ENCODE data around the gene UBALD1. TPM values are rescaled to one million over a fixed set of nuclear protein-coding genes. Genes with fewer than 3 reads are reported as not detected.
A peak's percentile ranks its signal among the peaks of the same experiment; 100 is the strongest.

The UBALD1 gene
- total and polyA plus RNA-seq, 9 of the 15 experiments (the other 6 are each of a cell fraction or from before 2014, with no cell fraction given), result 1.3 to 38.0 (median 6.2) TPM; not detected in 2

DNA sequence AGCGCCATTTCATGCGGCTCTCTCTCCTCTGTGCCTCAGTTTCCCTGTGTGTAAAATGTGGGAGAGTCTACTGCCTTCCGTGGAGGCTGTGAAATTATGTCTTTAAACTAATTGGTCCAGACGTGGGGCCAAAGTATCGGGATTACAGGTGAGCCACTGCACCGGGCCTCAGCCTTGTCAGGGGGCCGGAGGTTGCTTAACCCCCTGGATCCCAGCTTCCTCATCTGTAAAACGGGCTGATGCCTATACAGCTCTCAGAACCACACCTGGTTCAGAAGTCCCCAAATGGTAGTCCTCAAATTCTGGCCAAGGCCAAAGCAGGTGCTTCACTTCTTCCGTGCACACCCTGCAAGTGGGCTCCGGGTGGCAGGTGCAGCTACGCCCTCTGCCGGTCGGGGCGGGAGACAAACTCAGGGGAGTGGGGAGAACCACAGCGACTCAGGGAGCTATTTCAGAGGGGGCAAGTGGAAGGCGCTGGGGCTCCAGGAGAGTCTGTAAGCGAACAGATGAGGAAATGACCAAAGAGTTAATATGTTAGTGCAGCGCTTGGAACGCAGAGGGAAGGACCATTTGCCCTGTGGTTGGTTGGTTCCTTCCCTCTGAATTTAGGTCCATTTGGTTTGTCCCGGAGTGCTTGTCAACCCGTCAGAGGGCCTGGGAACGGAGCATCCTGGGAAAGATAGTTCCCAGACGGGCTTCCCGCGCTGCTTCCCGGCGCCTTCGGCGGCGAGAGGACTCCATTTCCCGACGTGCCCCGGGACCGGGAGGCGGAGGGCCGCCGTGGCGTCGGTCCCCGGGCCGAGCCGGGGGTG is 9.5 kb upstream of the UBALD1 start, which contains the start of gene MGRN1 (continued):
- TF ChIP-seq, protein P1, sequence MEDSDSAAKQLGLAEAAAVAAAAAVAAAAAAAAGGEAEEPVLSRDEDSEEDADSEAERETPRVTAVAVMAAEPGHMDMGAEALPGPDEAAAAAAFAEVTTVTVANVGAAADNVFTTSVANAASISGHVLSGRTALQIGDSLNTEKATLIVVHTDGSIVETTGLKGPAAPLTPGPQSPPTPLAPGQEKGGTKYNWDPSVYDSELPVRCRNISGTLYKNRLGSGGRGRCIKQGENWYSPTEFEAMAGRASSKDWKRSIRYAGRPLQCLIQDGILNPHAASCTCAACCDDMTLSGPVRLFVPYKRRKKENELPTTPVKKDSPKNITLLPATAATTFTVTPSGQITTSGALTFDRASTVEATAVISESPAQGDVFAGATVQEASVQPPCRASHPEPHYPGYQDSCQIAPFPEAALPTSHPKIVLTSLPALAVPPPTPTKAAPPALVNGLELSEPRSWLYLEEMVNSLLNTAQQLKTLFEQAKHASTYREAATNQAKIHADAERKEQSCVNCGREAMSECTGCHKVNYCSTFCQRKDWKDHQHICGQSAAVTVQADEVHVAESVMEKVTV (CRISPR knock-in tag; IDR thresholded peaks at IDR 0.05), result 0 out of 2 replicates have a peak, but pooled peaks have one; percentile 31
- peak; percentile 57; the same call in 1 of the 2 replicates for TF ChIP-seq NR2C1 (IDR thresholded peaks at IDR 0.05)
- peak; percentile 65 for TF ChIP-seq NR2C1 (tag; IDR thresholded peaks at IDR 0.05)
- TF ChIP-seq, protein P2, sequence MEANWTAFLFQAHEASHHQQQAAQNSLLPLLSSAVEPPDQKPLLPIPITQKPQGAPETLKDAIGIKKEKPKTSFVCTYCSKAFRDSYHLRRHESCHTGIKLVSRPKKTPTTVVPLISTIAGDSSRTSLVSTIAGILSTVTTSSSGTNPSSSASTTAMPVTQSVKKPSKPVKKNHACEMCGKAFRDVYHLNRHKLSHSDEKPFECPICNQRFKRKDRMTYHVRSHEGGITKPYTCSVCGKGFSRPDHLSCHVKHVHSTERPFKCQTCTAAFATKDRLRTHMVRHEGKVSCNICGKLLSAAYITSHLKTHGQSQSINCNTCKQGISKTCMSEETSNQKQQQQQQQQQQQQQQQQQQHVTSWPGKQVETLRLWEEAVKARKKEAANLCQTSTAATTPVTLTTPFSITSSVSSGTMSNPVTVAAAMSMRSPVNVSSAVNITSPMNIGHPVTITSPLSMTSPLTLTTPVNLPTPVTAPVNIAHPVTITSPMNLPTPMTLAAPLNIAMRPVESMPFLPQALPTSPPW (CRISPR knock-in tag; IDR thresholded peaks at IDR 0.05), result peak; percentile 99
- TF ChIP-seq NFIC (IDR thresholded peaks at IDR 0.05), result peak; percentile 15; the same call in 1 of the 2 replicates
- TF ChIP-seq DACH1 (IDR thresholded peaks at IDR 0.05; ENCODE audit: partially characterized antibody), result no peak
- TF ChIP-seq HDAC8 (tag; IDR thresholded peaks at IDR 0.05), result no peak
- TF ChIP-seq TAL1 (IDR thresholded peaks at IDR 0.05), result no peak
- TF ChIP-seq, protein P3, sequence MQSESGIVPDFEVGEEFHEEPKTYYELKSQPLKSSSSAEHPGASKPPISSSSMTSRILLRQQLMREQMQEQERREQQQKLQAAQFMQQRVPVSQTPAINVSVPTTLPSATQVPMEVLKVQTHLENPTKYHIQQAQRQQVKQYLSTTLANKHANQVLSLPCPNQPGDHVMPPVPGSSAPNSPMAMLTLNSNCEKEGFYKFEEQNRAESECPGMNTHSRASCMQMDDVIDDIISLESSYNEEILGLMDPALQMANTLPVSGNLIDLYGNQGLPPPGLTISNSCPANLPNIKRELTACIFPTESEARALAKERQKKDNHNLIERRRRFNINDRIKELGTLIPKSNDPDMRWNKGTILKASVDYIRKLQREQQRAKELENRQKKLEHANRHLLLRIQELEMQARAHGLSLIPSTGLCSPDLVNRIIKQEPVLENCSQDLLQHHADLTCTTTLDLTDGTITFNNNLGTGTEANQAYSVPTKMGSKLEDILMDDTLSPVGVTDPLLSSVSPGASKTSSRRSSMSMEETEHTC (IDR thresholded peaks at IDR 0.05), result no peak
- no peak; the same call in 1 of the 2 replicates for TF ChIP-seq CTBP1 (IDR thresholded peaks at IDR 0.05; ENCODE audit: borderline replicate concordance)
- 0 out of 2 replicates have a peak, but pooled peaks have one; percentile 6 for TF ChIP-seq GATAD2B (IDR thresholded peaks at IDR 0.05; ENCODE audit: borderline replicate concordance)
- TF ChIP-seq FIP1L1 (IDR thresholded peaks at IDR 0.05; ENCODE audit: low read depth, low read length, poor library complexity, severe bottlenecking), result no peak
- TF ChIP-seq, protein P4, sequence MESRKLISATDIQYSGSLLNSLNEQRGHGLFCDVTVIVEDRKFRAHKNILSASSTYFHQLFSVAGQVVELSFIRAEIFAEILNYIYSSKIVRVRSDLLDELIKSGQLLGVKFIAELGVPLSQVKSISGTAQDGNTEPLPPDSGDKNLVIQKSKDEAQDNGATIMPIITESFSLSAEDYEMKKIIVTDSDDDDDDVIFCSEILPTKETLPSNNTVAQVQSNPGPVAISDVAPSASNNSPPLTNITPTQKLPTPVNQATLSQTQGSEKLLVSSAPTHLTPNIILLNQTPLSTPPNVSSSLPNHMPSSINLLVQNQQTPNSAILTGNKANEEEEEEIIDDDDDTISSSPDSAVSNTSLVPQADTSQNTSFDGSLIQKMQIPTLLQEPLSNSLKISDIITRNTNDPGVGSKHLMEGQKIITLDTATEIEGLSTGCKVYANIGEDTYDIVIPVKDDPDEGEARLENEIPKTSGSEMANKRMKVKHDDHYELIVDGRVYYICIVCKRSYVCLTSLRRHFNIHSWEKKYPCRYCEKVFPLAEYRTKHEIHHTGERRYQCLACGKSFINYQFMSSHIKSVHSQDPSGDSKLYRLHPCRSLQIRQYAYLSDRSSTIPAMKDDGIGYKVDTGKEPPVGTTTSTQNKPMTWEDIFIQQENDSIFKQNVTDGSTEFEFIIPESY (CRISPR knock-in tag; IDR thresholded peaks at IDR 0.05), result peak; percentile 85
- TF ChIP-seq, protein P5, sequence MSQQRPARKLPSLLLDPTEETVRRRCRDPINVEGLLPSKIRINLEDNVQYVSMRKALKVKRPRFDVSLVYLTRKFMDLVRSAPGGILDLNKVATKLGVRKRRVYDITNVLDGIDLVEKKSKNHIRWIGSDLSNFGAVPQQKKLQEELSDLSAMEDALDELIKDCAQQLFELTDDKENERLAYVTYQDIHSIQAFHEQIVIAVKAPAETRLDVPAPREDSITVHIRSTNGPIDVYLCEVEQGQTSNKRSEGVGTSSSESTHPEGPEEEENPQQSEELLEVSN (IDR thresholded peaks at IDR 0.05; ENCODE audit: borderline replicate concordance in 1 of 2, extremely low read depth in 1 of 2, insufficient read depth in 1 of 2, insufficient read length in 1 of 2, low read depth in 1 of 2, low read length in 1 of 2, poor library complexity in 1 of 2, severe bottlenecking in 1 of 2), result peak; percentile 68 to 86
- peak; percentile 94 for TF ChIP-seq CXXC5 (CRISPR knock-in tag; IDR thresholded peaks at IDR 0.05)
- TF ChIP-seq, protein P6, sequence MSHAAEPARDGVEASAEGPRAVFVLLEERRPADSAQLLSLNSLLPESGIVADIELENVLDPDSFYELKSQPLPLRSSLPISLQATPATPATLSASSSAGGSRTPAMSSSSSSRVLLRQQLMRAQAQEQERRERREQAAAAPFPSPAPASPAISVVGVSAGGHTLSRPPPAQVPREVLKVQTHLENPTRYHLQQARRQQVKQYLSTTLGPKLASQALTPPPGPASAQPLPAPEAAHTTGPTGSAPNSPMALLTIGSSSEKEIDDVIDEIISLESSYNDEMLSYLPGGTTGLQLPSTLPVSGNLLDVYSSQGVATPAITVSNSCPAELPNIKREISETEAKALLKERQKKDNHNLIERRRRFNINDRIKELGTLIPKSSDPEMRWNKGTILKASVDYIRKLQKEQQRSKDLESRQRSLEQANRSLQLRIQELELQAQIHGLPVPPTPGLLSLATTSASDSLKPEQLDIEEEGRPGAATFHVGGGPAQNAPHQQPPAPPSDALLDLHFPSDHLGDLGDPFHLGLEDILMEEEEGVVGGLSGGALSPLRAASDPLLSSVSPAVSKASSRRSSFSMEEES (CRISPR knock-in tag; IDR thresholded peaks at IDR 0.05), result no peak
